Transverse colon (tissue), 4 donors: ENCODE measurements around the gene INPP5B. TPM values are rescaled to one million over a fixed set of nuclear protein-coding genes. Genes with fewer than 3 reads are reported as not detected.

Source experiments
- DNase-seq: peaks from one replicate; pipeline ENCODE4 v3.0.0-alpha.2; 2019
- H3K27ac ChIP-seq, 4 donors: fragments of 200-600 bp; sonication (generic); 2 replicates each; pipeline ENCODE4 v1.5.1; 2016 to 2018; ENCODE audit warnings: inconsistent platforms in 4 of 4
- H3K27me3 ChIP-seq: fragments of 200-600 bp; sonication (generic); 2 replicates; pipeline ENCODE4 v1.5.1; 2017; ENCODE audit warnings: inconsistent platforms
- H3K36me3 ChIP-seq, 4 donors: fragments of 200-600 bp; sonication (generic); 2 replicates each; pipeline ENCODE4 v1.5.1; 2017 to 2019; ENCODE audit warnings: inconsistent platforms in 4 of 4
- H3K4me1 ChIP-seq, 4 donors: fragments of 200-600 bp; sonication (generic); 2 replicates each; pipeline ENCODE4 v1.5.1; 2017 to 2020; ENCODE audit warnings: inconsistent platforms in 4 of 4
- H3K4me3 ChIP-seq, 4 donors: fragments of 200-600 bp; sonication (generic); 1 replicate in 1 of 4; 2 replicates in 3 of 4; pipeline versions ENCODE4 v1.5.1 to v1.6.1; 2017 to 2019; ENCODE audit warnings: inconsistent platforms in 4 of 4
- H3K9me3 ChIP-seq, 2 donors: fragments of 200-600 bp; sonication (generic); 2 replicates each; pipeline ENCODE4 v1.5.1; 2017 to 2019; ENCODE audit warnings: inconsistent platforms in 2 of 2
- EP300 ChIP-seq: sonication (generic); formaldehyde crosslinking; IDR thresholded peaks from one replicate; pipeline ENCODE4 v1.6.1; 2017; ENCODE audit warnings: antibody characterized with exemption, low read depth
- POLR2A ChIP-seq: fragments of 450-650 bp; IDR thresholded peaks from one replicate; pipeline ENCODE4 v1.6.1; 2016; ENCODE audit warnings: antibody characterized with exemption, mild to moderate bottlenecking, moderate library complexity
- POLR2AphosphoS5 ChIP-seq, 3 donors: sonication (generic); formaldehyde crosslinking; IDR thresholded peaks; one replicate each; pipeline ENCODE4 v1.6.1; 2016; ENCODE audit warnings: antibody characterized with exemption in 3 of 3
- WGBS, 2 donors: methylation state at CpG; one replicate each; pipeline ENCODE4 v1.1.5; 2018; ENCODE audit warnings: low coverage in 1 of 2; 5-methylcytosine and 5-hydroxymethylcytosine counted together
- in situ Hi-C, 4 donors: fragments of 200-750 bp; cut with MboI; loops; one replicate each; pipeline versions ENCODE4 v1.15.0 to v1.15.1; 2017; ENCODE audit warnings: low sequenced_read_pairs in 3 of 4, low pct_ligation_motif_present in 1 of 4, low pct_unique_long_range_greater_than_20kb in 1 of 4
- intact Hi-C: fragments of 100-400 bp; cut with DNase I; formaldehyde crosslinking; loops from one replicate; pipeline ENCODE4 v1.15.1; 2023; ENCODE audit warnings: low total_unique reads
- total RNA-seq, 4 donors: library from RNA; depleted of rRNA; stranded (reverse); fragments of >200 nt; gene quantifications; one replicate each; pipeline ENCODE4 v1.1.0, GENCODE V29; 2016
- TF ChIP-seq, protein P1 (sequence below), 5 experiments: fragments of 200-600 bp in 3 of 5; fragments of 450-650 bp in 2 of 5; sonication (generic) in 3 of 5; IDR thresholded peaks; 1 replicate in 2 of 5; 2 replicates in 3 of 5; pipeline ENCODE4 v1.5.1; 2016 to 2017; ENCODE audit warnings: antibody characterized with exemption in 5 of 5, inconsistent platforms in 3 of 5, mild to moderate bottlenecking in 2 of 5, moderate library complexity in 1 of 5

Gene INPP5B
- total RNA-seq, 4 donors from 2014 or later = 32.6 to 43.6 (median 39.1) TPM

DNA sequence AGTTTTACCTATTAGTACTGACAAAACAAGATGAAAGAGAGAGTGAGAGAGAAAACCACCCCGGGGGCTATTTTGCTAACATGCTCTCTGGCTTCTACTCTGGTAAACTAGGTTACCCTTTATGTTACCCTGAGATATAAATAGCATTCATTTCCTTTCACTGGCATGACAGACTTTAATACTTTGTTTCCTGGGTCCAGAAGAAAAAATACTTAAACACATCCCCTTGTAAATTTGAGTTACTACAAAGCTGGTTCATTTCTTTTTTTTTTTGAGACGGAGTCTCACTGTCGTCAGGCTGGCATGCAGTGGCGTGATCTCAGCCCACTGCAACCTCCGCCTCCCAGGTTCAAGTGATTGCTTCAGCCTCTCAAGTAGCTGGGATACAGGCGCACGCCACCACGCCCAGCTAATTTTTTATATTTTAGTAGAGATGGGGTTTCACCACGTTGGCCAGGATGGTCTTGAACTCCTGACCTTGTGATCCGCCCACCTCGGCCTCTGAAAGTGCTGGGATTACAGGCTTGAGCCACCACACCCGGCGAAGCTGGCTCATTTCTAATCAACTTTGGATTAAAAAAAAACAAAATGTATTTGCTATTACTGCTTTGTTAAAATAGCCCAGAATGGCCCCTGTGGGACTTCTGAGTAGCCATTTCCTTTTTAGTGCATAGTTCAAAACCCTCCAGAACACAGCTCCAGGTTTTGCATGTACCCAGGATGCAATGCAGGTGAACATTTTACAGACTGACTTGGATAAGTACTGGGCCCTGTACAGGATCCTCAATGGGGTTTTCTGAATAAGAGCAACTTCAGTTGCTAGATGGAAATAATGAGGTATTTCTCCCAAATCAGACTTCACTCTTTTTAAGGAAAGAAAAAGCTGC is 20.6 kb downstream of the INPP5B start:
- TF ChIP-seq POLR2AphosphoS5 (IDR thresholded peaks at IDR 0.05) = no peak
- no peak for TF ChIP-seq EP300
- TF ChIP-seq, protein P1, sequence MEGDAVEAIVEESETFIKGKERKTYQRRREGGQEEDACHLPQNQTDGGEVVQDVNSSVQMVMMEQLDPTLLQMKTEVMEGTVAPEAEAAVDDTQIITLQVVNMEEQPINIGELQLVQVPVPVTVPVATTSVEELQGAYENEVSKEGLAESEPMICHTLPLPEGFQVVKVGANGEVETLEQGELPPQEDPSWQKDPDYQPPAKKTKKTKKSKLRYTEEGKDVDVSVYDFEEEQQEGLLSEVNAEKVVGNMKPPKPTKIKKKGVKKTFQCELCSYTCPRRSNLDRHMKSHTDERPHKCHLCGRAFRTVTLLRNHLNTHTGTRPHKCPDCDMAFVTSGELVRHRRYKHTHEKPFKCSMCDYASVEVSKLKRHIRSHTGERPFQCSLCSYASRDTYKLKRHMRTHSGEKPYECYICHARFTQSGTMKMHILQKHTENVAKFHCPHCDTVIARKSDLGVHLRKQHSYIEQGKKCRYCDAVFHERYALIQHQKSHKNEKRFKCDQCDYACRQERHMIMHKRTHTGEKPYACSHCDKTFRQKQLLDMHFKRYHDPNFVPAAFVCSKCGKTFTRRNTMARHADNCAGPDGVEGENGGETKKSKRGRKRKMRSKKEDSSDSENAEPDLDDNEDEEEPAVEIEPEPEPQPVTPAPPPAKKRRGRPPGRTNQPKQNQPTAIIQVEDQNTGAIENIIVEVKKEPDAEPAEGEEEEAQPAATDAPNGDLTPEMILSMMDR (IDR thresholded peaks at IDR 0.05) = no peak
- TF ChIP-seq POLR2A = no peak
- intact Hi-C loops (no loop called here), in situ Hi-C loops (no loop called here)
- no peaks in the 10 kb centered on the region for H3K36me3 ChIP-seq
- peaks cover 8 to 30% (median 12%) of the 10 kb centered on the region in 4 donors for H3K4me1 ChIP-seq
- no peaks in the 10 kb centered on the region for H3K27me3 ChIP-seq
- DNase-seq = no peak
- WGBS, 2 donors = 45 to 54% methylated on average over 8 to 13 of the region's 13 CpGs
- peak overlapping the region in 2 of 4 donors; percentile 15 to 34 for H3K27ac ChIP-seq
- no peaks in the 10 kb centered on the region for H3K9me3 ChIP-seq
- H3K4me3 ChIP-seq = no peak overlapping the region

- in situ Hi-C loops = no loop called here
- DNase-seq = no peak
- Histone ChIP-seq H3K4me1 (peaks cover 0 to 20% (median 3%) of the 10 kb centered on the region in 4 donors), H3K4me3 (no peak overlapping the region), H3K9me3 (no peaks in the 10 kb centered on the region), H3K27me3 (no peaks in the 10 kb centered on the region), H3K36me3 (no peaks in the 10 kb centered on the region), H3K27ac (peak overlapping the region in 2 of 4 donors; percentile 15 to 34)
- WGBS, 2 donors = 73 to 95% methylated on average over 4 of the region's 4 CpGs
- intact Hi-C loops = no loop called here
- TF ChIP-seq POLR2AphosphoS5 (IDR thresholded peaks at IDR 0.05) (no peak), POLR2A (no peak), EP300 (no peak)
- TF ChIP-seq, protein P1 (IDR thresholded peaks at IDR 0.05) = no peak
Measured at GRCh38 chr1:37925316-37925715, 21.5 kb downstream of the INPP5B start.

GRCh38 chr1:37923551-37923889 is 23.3 kb downstream of the INPP5B start:
- intact Hi-C loops (no loop called here), in situ Hi-C loops (no loop called here)
- H3K4me3 ChIP-seq = no peak overlapping the region
- H3K9me3 ChIP-seq = no peaks in the 10 kb centered on the region
- DNase-seq = no peak
- 92 to 93% methylated on average over 3 of the region's 3 CpGs for WGBS, 2 donors
- peaks cover 0 to 16% (median 3%) of the 10 kb centered on the region in 4 donors for H3K4me1 ChIP-seq
- no peaks in the 10 kb centered on the region for H3K27me3 ChIP-seq
- H3K27ac ChIP-seq = no peak overlapping the region
- no peaks in the 10 kb centered on the region for H3K36me3 ChIP-seq
- TF ChIP-seq POLR2AphosphoS5 (IDR thresholded peaks at IDR 0.05) = no peak
- TF ChIP-seq EP300 = no peak
- TF ChIP-seq, protein P1 (IDR thresholded peaks at IDR 0.05) = no peak
- TF ChIP-seq POLR2A = no peak

GRCh38 chr1:37922767-37923550 is 23.9 kb downstream of the INPP5B start:
- Histone ChIP-seq H3K4me1 (peaks cover 0 to 16% (median 3%) of the 10 kb centered on the region in 4 donors), H3K9me3 (no peaks in the 10 kb centered on the region), H3K27ac (no peak overlapping the region), H3K4me3 (no peak overlapping the region), H3K27me3 (no peaks in the 10 kb centered on the region), H3K36me3 (no peaks in the 10 kb centered on the region)
- no peak for TF ChIP-seq POLR2A
- TF ChIP-seq POLR2AphosphoS5 (IDR thresholded peaks at IDR 0.05) = no peak
- TF ChIP-seq EP300 = no peak
- TF ChIP-seq, protein P1 (IDR thresholded peaks at IDR 0.05) = no peak
- intact Hi-C loops (no loop called here), in situ Hi-C loops (no loop called here)
- 69 to 90% methylated on average over 2 to 4 of the region's 4 CpGs for WGBS, 2 donors
- DNase-seq = no peak
